ENCODE results near the gene CD53. TPM values are rescaled to one million over a fixed set of nuclear protein-coding genes. Genes with fewer than 3 reads are reported as not detected.

Gene CD53
- total and polyA plus RNA-seq, 9 of the 15 experiments (the other 6 are each of a cell fraction or from before 2014, with no cell fraction given): 63.5 to 220 (median 131) TPM

- no peak for TF ChIP-seq UBTF (IDR thresholded peaks at IDR 0.05; ENCODE audit: borderline replicate concordance in 1 of 2, low read depth in 2 of 2, low read length in 2 of 2)
- peak; percentile 63 for TF ChIP-seq TAL1 (IDR thresholded peaks at IDR 0.05)
- no peak for TF ChIP-seq ZNF3 (CRISPR knock-in tag; IDR thresholded peaks at IDR 0.05)
- no peak for TF ChIP-seq ZNF282 (CRISPR knock-in tag; IDR thresholded peaks at IDR 0.05)
- peak; percentile 96 for TF ChIP-seq SMARCE1 (IDR thresholded peaks at IDR 0.05)
- peak; percentile 55 to 73 for TF ChIP-seq NCOA2 (IDR thresholded peaks at IDR 0.05; ENCODE audit: partially characterized antibody in 2 of 2)
Observed at GRCh38 chr1:110880708-110881374, 7.9 kb downstream of the CD53 start (continued).

GRCh38 chr1:110888049-110888448 is 15.1 kb downstream of the CD53 start:
- ChIA-PET CTCF (ENCODE audit: low intra/inter-chr PET ratio) (no interaction called here), POLR2A (interaction anchor here (1.9 kb wide), 1 partner anchor 10 kb away, joined by 6 read pairs; no protein-coding TSS in a partner anchor)
- H3K36me3 ChIP-seq (ENCODE audit: control insufficient read depth, insufficient read depth, low read length): peaks cover 15% of the 10 kb centered on the region; the same call in 2 of the 3 replicates
- H3K9me3 ChIP-seq (replicated peaks; ENCODE audit: control insufficient read depth, insufficient read depth, low read depth, low read length): no peaks in the 10 kb centered on the region
- in situ Hi-C loops (cut with MboI): no loop called here
- no peaks in the 10 kb centered on the region for H3K9me1 ChIP-seq (ENCODE audit: control insufficient read depth, insufficient read depth, low read length)
- H3K4me2 ChIP-seq (ENCODE audit: insufficient read depth, low read length): no peak overlapping the region
- ATAC-seq (no peak), FAIRE-seq (no peak), DNase-seq (ENCODE audit: extremely low read depth in 1 of 4, low spot score in 3 of 4) (no peak)
- H4K20me1 ChIP-seq (replicated peaks; ENCODE audit: control insufficient read depth, insufficient read depth, low read length): no peaks in the 10 kb centered on the region
- 71% methylated on average over 6 of the region's 6 CpGs for WGBS (ENCODE audit: insufficient coverage, low coverage, missing lambda C conversion rate)
- H3K27me3 ChIP-seq (ENCODE audit: control insufficient read depth in 2 of 2, insufficient read depth in 2 of 2, low read length in 2 of 2): no peaks in the 10 kb centered on the region
- no TSS peak for BruUV-seq (replicated peaks)
- intact Hi-C loops (cut with micrococcal nuclease): no loop called here
- no peak overlapping the region for H2AFZ ChIP-seq (ENCODE audit: low read depth, low read length)
- H3K27ac ChIP-seq (ENCODE audit: extremely low read depth, low read depth, low read length): no peak overlapping the region
- peaks cover 10 to 48% of the 10 kb centered on the region in 2 experiments; a peak in 4 of 5 replicates for H3K4me1 ChIP-seq (replicated peaks in 1 of 2; ENCODE audit: control insufficient read depth in 2 of 2, insufficient read depth in 2 of 2, low read length in 2 of 2)
- H3K4me3 ChIP-seq: no peak overlapping the region
- peaks cover 73% of the 10 kb centered on the region; the same call in 2 of the 3 replicates for H3K79me2 ChIP-seq (ENCODE audit: control insufficient read depth, insufficient read depth, low read length)
- H3K9ac ChIP-seq (ENCODE audit: insufficient read depth in 1 of 2, low read depth in 2 of 2, low read length in 2 of 2): no peak overlapping the region
- TF ChIP-seq XRCC3 (IDR thresholded peaks at IDR 0.05): no peak
- TF ChIP-seq NBN (IDR thresholded peaks at IDR 0.05; ENCODE audit: low read depth): no peak
- TF ChIP-seq ZNF589 (CRISPR knock-in tag; IDR thresholded peaks at IDR 0.05; ENCODE audit: low read depth): no peak
- no peak for TF ChIP-seq ZKSCAN3 (CRISPR knock-in tag; IDR thresholded peaks at IDR 0.05)
- no peak for TF ChIP-seq CREB3 (tag; conservative IDR thresholded peaks at IDR 0.05; ENCODE audit: low read depth)
- TF ChIP-seq SRSF7 (optimal IDR thresholded peaks at IDR 0.05; ENCODE audit: low read depth, low read length): no peak
- no peak for TF ChIP-seq ZNF507 (tag; conservative IDR thresholded peaks at IDR 0.05)
- no peak for TF ChIP-seq HIVEP1 (CRISPR knock-in tag; IDR thresholded peaks at IDR 0.05)
- TF ChIP-seq ZNF3 (CRISPR knock-in tag; IDR thresholded peaks at IDR 0.05): no peak
- no peak for TF ChIP-seq ZBTB5 (IDR thresholded peaks at IDR 0.05)
- TF ChIP-seq E2F3 (CRISPR knock-in tag; IDR thresholded peaks at IDR 0.05): no peak

Measured in K562 (cell line).